K562 (cell line): ENCODE measurements around the gene CREM. TPM values are rescaled to one million over a fixed set of nuclear protein-coding genes. Genes with fewer than 3 reads are reported as not detected.

Experiments used
- ATF2 ChIP-seq: sonication (generic); formaldehyde crosslinking; IDR thresholded peaks from 2 replicates; pipeline ENCODE4 v1.8.1; 2022; ENCODE audit warnings: missing genetic modification reagents
- BMI1 ChIP-seq: fragments of 150-350 bp; IDR thresholded peaks from 2 replicates; pipeline ENCODE4 v1.6.1; 2014; ENCODE audit warnings: low read length
- C11orf30 ChIP-seq: fragments of 450-650 bp; IDR thresholded peaks from 2 replicates; pipeline ENCODE4 v1.6.1; 2016; ENCODE audit warnings: low read depth, mild to moderate bottlenecking
- CREM ChIP-seq: IDR thresholded peaks from 2 replicates; pipeline ENCODE4 v1.6.1; 2014; ENCODE audit warnings: antibody characterized with exemption, low read depth
- CUX1 ChIP-seq: fragments of 200-800 bp; sonication (Bioruptor generic); IDR thresholded peaks from 2 replicates; pipeline ENCODE4 v1.6.1; 2016; ENCODE audit warnings: missing genetic modification characterization, missing compliant biosample characterization
- E2F3 ChIP-seq: fragments of 250-450 bp; sonication (Bioruptor Pico); IDR thresholded peaks from 2 replicates; pipeline ENCODE4 v1.4.0; 2020; ENCODE audit warnings: mild to moderate bottlenecking
- ERF ChIP-seq: fragments of 450-650 bp; formaldehyde crosslinking; IDR thresholded peaks from 2 replicates; pipeline ENCODE4 v1.4.0; 2020; ENCODE audit warnings: mild to moderate bottlenecking, mixed read lengths
- KLF6 ChIP-seq: fragments of 250-450 bp; sonication (Bioruptor Pico); IDR thresholded peaks from 2 replicates; pipeline ENCODE4 v1.4.0; 2020; ENCODE audit warnings: mild to moderate bottlenecking, moderate library complexity, borderline replicate concordance
- NFYB ChIP-seq: IDR thresholded peaks from 2 replicates; pipeline ENCODE4 v1.6.1; 2011; ENCODE audit warnings: mild to moderate bottlenecking, moderate library complexity; ENCODE audit not compliant: insufficient read length; ENCODE audit errors: extremely low read depth
- POLR2A ChIP-seq: fragments of 450-650 bp; conservative IDR thresholded peaks from 2 replicates; pipeline ENCODE4 v1.6.1; 2016
- SIRT6 ChIP-seq: IDR thresholded peaks from one replicate; pipeline ENCODE4 v1.6.1; 2012; ENCODE audit warnings: low read depth, mild to moderate bottlenecking, control low read depth, inconsistent platforms, low read length, moderate library complexity
- SP1 ChIP-seq: sonication (generic); formaldehyde crosslinking; IDR thresholded peaks from 2 replicates; pipeline ENCODE4 v1.8.1; 2022; ENCODE audit warnings: mild to moderate bottlenecking, missing genetic modification reagents
- SREBF1 ChIP-seq: fragments of 150-350 bp; IDR thresholded peaks from 2 replicates; pipeline ENCODE4 v1.6.1; 2014; ENCODE audit warnings: antibody characterized with exemption, low read depth, low read length, borderline replicate concordance
- SUPT5H ChIP-seq: fragments of 450-650 bp; IDR thresholded peaks from 2 replicates; pipeline ENCODE4 v1.6.1; 2016
- TEAD2 ChIP-seq: fragments of 450-650 bp; IDR thresholded peaks from 2 replicates; pipeline ENCODE4 v1.6.1; 2016; ENCODE audit warnings: missing genetic modification characterization, control low read depth, missing compliant biosample characterization
- TSHZ1 ChIP-seq: fragments of 250-450 bp; sonication (Bioruptor Pico); IDR thresholded peaks from 2 replicates; pipeline ENCODE4 v1.4.0; 2020; ENCODE audit warnings: mild to moderate bottlenecking, moderate library complexity
- ZBTB9 ChIP-seq: fragments of 450-650 bp; formaldehyde crosslinking; IDR thresholded peaks from 2 replicates; pipeline ENCODE4 v1.4.0; 2020; ENCODE audit warnings: mild to moderate bottlenecking, moderate library complexity
- ZNF134 ChIP-seq: fragments of 250-450 bp; sonication (Bioruptor Pico); conservative IDR thresholded peaks from 2 replicates; pipeline ENCODE4 v1.4.0; 2020
- ZNF354B ChIP-seq: fragments of 250-450 bp; sonication (Bioruptor Pico); IDR thresholded peaks from 2 replicates; pipeline ENCODE4 v1.4.0; 2020
- ZNF431 ChIP-seq: sonication (generic); formaldehyde crosslinking; IDR thresholded peaks from 2 replicates; pipeline ENCODE4 v1.8.0; 2022; ENCODE audit warnings: mild to moderate bottlenecking, missing genetic modification reagents
- polyA plus RNA-seq, 8 experiments: library from polyadenylated mRNA; depleted of rRNA in 4 of 8; stranded (reverse) in 5 of 8; unstranded in 3 of 8; fragments of >200 nt; fragmentation: Nextera tagmentation in 2 of 8; fragmentation: Illumina TruSeq in 1 of 8; extraction: Ambion mirVana in 2 of 8; extraction: Trizol in 1 of 8; gene quantifications; 2 replicates each; pipeline versions ENCODE4 v1.2.1 to v1.2.3, GENCODE V29; 2011 to 2014; ENCODE audit warnings: inconsistent platforms in 1 of 8, missing spikeins in 1 of 8
- total RNA-seq, 7 experiments: library from RNA; depleted of rRNA in 6 of 7; stranded (reverse); fragments of >200 nt in 6 of 7; fragmentation: Illumina TruSeq in 2 of 7; extraction: Trizol in 2 of 7; gene quantifications; 2 replicates each; pipeline versions ENCODE4 v1.2.1 to v1.2.3, GENCODE V29; 2011 to 2021; ENCODE audit warnings: low replicate concordance in 1 of 7

CREM gene
- total and polyA plus RNA-seq, 9 of the 15 experiments (the other 6 are each of a cell fraction or from before 2014, with no cell fraction given), result 39.1 to 70.2 (median 48.3) TPM

- TF ChIP-seq BMI1 (no peak), ATF2 (CRISPR knock-in tag) (no peak), C11orf30 (peak; percentile 59), SUPT5H (0 out of 2 replicates have a peak, but pooled peaks have one; percentile 26), CUX1 (no peak), POLR2A (peak; percentile 59; the same call in 1 of the 2 replicates), TSHZ1 (no peak), E2F3 (CRISPR knock-in tag) (no peak), TEAD2 (tag) (no peak), ZNF354B (CRISPR knock-in tag) (no peak), ZNF431 (no peak), ZNF134 (CRISPR knock-in tag) (no peak), ERF (CRISPR knock-in tag) (no peak), SIRT6 (no peak), KLF6 (CRISPR knock-in tag) (no peak), ZBTB9 (CRISPR knock-in tag) (no peak), SREBF1 (no peak), NFYB (no peak), CREM (peak; percentile 97), SP1 (CRISPR knock-in tag) (peak; percentile 13; the same call in 1 of the 2 replicates)
Measured at GRCh38 chr10:35194906-35195305, 68.3 kb downstream of the CREM start (continued).
